ENCODE data around the gene RASGRP2.

Gene RASGRP2

DNA sequence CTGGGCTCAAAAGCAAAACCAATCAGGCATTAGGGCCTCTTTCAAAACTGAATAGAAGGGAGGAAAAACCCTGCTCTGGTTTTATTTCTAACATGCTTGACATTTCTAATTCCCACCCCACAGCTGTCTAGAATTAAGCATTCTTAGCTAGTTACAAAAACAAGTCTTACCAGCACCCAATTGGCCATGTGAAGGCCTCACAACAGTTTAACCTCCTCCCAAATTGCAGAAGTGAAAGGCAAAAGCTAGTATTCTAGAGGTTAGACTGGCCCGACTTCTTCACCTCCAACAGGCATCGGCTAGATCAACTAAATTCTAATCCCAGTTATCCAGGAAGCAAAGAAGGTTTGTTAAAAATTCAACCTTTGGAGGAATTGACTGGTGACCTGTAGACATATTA, 27.9 kb upstream of the RASGRP2 start:
- in situ Hi-C loops (cut with MboI; ENCODE audit: low sequenced_read_pairs) = no loop called here

DNA sequence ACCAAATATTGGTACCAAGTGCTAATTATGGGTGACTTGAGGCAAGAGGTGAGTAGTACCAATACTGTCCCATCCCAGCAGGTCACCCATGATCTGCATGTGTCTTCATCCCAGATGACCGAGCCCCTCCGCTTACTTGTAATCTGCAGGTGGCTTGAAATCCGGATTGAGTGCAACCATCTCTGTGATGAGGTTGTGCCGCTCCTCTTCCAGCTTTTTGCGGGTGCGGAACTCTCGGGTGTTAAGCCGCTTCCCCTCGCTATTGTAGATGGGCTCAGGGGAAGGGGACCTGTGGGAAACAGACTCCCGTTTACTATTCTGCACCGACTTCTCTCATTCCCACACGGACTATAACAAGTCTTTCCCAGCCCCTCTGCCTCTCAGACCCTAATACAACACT, 26.2 kb upstream of the RASGRP2 start:
- in situ Hi-C loops (cut with MboI; ENCODE audit: low sequenced_read_pairs) = no loop called here

DNA sequence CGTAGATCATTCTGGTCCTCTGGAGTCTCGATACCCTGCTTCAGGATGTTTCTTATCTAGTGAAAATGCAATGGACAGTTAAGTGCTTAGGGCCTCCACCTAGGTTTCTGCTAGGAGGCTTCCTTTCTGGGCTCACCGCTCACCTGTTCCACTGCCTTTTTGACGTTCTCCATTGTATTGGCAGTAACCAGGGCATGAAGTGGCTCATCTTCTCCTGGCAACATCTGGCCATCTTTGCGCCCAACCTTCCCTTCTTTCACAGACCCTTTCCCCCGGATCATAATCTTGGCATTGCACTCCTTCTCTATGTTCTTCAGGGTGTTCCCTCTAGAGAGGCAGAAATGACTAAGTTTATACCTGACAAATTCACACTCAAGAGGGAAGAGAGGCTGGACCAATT, 25.3 kb upstream of the RASGRP2 start:
- in situ Hi-C loops (cut with MboI; ENCODE audit: low sequenced_read_pairs) = no loop called here

DNA sequence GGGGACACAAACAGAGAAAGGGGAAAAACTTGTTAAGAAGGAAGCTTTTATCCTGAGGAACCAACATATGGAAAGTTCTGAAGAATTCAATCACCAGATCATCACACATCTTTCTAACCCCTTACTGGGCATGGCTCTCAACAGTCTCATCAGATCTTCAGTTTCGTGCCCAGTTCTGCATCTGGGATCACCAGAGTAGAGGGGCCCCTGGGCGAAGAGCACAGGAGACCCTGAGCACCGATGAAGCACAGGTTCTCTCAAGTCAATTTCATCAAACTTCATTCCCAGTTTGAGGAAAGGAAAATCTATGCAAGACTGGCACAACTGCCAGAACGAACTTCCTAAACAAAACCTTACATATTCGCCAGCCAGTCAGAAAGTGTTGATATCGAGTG, 24.4 kb upstream of the RASGRP2 start:
- in situ Hi-C loops (cut with MboI; ENCODE audit: low sequenced_read_pairs) = no loop called here

DNA sequence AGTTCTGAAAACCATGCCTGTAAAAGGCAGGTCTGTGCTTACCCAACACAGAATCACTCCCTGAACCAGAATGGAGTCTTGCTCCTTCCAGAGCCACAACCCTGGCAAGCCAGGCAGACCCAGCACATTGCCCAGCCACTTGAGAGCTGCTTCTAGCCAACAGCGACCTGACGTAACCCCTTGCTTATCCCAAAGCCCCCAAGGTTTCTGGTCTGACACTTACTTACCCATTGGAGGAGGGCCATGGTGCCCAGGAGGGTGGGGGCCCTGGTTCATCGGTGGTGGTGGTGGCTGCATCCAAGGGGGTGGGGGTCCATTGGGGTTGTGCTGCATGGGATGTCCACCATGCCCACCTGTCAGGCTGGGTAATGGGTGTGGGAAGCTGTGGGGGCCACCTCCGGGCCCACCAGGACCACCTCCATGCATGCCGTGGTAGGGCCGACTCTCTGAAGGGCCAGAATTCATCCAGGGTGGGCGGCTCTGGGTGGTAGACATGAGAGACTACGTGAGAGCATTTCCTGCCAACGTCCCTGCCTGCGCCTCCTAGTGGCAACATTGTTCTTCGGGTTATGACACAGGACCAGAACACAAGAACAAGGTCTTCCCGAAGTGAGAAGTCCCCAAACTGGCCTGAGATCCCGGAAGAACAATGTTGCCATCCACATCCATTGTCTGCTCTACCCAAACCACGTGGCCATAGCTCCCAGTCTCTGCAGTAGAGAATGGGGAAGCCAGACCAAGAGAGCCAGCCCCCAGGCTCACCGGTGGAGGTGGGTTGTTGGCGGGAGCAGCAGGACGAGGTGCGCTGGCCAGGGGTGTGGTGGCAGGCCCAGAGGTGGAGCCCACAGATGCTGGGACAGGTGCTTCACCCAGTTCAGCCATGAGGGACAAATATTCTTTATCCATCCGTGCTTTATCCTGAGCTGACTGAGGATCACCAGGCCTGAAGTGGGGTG, 23.7 kb upstream of the RASGRP2 start:
- in situ Hi-C loops (cut with MboI; ENCODE audit: low sequenced_read_pairs) = no loop called here

DNA sequence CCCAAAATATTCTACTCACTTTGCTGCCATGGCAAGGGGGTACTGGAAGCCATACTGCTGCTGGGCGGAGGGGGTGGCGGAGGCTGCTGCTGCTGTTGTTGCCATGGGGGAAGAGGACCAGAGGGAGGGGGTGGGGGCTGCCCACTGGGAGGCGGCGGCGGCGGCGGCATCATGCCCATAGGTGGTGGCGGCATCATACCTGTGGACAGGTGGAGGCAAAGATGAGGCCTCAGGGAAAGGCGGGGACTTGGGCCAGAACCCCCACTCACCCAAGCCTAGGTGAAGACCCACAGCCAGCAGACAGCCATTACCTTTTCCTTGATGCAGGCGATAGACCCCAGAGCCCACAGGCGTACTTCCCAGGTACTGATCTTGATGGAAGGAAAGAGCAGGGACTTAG, 22.9 kb upstream of the RASGRP2 start:
- in situ Hi-C loops (cut with MboI; ENCODE audit: low sequenced_read_pairs) = no loop called here

DNA sequence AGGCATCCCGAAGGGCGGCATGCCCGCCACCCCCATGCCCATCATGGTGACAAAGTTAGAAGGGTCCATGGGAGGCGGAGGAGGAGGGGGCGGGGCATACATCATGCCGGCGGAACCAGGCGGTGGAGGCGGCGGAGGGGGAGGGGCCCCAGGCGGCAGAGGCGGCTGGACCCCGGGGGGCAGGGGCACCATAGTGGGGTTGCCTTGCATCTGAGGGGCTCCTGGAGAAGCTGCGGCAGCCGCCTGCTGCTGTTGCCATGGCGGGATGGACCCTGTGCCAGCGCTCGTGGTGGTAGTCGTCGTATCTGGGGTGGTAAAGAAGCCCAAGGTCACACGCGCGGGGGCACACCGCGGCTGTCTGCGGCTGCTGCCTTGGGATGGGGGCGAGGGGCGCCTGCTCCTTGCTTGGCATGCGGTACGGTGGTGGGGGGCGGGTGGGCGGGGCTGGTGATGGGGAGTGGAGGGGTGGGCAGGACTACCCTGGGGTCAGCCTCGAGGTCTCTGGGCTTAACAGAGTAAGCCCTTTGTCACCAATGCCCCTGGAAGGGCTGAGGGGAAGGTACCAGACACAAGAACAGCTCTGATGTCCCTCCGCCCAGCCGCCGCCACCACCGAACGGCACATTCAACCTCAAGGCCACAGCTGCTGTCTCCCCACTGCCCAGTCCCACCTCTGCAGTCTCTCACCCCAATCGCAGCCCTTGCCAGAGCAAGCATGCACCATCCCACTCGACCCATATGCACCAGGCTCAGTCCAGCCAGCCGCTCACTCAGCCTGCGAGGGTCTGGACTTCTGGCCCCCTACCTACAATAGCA, 22.1 kb upstream of the RASGRP2 start:
- in situ Hi-C loops (cut with MboI; ENCODE audit: low sequenced_read_pairs) = no loop called here

DNA sequence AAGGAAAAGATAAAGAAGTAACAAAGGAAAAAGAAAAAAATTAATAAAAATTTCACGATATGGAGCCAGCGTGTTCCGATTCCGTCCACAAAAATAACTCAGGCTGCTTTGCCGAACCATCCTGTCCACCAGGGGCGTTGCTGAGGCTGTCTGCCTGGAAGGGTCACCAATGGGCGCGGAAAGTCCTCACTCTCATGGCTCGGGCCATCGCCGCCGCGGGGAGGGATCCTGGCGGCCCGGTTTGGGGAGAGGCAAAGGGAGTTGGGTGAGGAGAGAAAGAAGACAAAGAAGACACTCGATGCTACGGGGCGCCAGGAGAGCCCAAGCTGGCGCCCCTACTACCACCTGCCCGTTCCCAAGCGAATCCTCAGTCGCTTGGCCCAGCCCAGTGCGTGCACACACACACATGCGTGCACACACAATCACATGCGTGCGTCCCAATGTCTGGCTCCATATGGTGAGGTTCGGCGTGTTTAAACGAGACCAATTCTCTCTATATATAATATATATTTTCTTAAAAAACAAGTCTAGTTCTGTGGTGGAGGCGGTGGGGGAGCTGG, 21.4 kb upstream of the RASGRP2 start:
- in situ Hi-C loops (cut with MboI; ENCODE audit: low sequenced_read_pairs) = no loop called here

DNA sequence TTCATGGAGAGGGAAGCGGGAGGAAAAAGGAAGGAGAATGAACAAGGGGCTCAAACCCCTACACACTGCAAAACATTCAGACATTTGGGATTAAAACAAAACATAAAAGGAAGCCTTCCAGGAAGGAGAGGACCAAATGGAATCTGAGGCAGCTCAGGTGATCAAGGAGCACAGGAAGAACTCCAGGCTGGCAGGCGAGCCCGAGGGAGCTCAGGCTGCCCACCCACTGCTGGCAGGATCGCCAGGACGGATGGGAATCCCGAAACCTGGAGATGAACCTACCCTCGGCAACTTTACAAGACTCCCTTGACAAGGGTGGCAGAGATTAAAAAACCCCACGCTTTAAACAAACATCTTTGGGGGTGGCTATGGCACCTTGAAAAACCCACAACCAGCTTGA, 20.8 kb upstream of the RASGRP2 start:
- in situ Hi-C loops (cut with MboI; ENCODE audit: low sequenced_read_pairs) = no loop called here

DNA sequence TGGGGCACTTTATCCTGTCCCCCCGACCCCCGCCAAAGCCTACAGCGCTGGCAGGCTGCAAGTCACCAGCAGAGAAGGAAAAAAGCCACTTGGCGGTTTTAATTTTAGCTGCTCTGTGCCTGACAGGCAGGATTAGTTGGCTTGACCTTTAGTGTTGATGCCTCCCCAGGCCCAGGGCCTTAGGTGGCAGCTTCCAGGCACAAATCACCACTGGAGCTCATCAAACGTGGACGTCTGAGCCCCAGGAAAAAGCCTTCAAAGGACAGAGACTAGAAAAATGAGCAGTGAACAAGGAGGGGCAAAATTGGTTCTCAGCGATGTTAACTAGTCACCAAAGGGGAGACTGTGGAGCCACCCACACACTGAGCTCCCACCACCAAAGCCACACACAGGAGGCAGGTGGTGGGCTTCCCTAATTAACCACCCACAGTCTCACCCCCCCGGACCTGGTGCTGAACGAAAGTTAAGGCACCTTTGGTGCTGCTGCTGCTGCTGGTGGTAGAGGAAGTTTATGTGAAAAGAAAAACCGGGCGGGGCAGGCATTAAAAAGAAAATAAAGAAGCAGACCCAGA, 20.2 kb upstream of the RASGRP2 start:
- in situ Hi-C loops (cut with MboI; ENCODE audit: low sequenced_read_pairs) = no loop called here

DNA sequence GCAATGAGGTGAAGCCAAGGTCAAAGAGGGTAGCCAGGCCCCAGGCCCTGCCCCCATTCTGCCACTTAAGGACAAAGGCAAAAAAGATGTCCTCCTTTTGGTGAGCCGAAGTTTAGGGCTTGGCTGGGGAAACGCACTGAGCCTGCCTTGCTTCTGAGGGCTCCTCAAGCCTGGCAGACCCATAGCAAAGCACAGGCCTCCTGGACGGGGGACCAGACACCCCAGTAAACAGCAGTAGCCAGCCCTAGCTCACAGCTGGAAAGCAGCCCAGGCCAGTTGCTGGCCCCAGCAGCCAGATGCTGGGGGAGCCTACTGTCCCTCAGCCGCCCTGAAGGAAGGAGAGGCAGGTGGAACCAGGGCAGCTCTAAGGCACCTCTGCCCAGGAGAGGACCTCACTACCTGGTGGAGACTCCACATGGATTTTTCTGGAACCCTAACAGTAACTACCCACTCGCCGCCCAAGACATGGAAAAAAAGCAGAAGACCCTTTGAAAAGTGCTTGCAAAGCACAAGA, 19.6 kb upstream of the RASGRP2 start:
- in situ Hi-C loops (cut with MboI; ENCODE audit: low sequenced_read_pairs) = no loop called here

DNA sequence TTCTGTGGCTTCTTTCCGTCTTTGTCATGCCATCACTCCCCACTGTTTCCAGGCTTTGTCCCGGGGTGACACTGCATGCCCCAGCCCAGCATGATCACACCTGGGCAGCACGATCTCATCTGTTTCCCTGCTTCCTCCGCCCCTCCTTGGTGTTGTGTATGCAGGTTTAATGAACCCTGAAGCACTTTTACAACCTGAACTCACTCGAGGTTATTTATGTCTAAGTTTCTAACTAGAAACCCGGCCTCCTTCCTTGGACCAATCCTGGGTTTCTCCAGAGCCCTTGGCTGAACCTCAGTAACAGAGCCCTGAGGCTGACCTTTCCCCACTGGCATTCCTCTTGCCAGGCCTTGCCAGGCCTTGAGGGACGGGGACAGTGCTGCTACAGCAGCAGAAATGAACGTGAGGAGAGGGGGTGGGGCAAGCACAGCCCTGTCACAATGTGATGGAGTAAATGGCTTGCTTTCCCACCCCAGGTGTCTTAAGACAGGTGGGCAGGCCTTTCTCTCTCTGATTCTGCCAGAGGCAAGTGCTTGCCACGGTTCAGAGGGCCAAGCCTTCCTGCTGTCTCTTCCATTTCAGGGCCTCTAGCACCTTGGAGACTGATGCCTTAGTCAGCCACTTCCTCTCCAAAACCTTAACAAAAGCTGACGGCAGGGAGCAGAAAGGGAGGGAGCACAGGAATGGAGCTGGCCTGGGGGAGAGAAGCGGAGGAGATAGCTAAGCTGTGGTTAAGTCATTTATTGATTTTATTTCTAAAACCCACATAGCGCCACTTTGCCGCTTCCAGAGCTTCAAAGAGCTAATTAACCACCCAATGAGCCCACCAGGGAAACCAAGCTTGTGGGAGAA, 19.0 kb upstream of the RASGRP2 start:
- in situ Hi-C loops (cut with MboI; ENCODE audit: low sequenced_read_pairs) = no loop called here

DNA sequence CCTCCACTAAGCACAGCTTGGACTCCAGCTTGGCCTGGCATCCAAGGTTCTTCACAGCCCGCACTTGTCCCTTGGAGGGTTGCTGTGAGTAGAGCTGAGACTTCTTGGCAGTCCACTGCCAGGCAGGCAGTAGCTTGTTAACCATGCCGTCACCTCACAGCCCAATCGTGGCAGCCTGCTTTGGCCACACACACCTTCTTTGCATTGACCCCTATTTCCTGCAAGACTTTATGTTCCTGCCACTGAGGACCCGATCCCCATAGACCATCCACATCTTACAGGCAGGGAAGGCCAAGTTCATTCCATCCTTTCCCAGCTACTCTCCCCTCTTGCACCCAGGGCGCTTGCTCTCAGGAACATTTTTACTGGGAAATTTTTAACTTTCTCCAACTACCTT, 18.3 kb upstream of the RASGRP2 start:
- in situ Hi-C loops (cut with MboI; ENCODE audit: low sequenced_read_pairs) = no loop called here

DNA sequence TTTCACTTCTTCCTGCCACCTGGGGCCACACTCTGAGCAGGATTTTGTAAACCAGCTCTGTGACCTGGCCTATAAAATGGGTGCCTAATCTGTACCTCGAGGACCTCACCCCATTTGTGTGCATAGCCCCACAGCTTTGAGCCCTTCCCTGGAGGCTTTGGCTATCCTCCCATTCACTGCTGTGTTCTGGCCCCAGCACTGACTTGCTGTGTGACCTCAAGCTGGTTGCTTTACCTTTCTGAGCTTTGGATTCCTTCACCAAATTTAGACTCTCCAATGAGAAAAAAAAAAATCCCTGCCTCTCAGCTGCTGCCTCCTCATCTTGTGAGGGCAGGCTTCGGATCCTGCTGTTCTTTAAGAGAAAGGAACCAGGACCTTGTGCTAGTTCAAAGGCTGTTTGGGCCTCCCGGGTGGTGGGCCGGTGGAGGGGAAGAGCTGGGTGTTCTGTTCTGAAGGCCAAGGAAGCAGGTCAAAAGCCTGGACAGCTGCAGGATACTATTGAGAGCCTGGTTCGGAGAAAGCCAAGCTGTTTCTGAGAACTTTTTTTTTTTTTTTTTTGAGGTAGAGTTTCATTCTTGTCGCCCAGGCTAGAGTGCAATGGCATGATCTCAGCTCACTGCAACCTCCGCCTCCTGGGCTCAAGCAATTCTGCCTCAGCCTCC, 16.9 kb upstream of the RASGRP2 start:
- in situ Hi-C loops (cut with MboI; ENCODE audit: low sequenced_read_pairs) = no loop called here

DNA sequence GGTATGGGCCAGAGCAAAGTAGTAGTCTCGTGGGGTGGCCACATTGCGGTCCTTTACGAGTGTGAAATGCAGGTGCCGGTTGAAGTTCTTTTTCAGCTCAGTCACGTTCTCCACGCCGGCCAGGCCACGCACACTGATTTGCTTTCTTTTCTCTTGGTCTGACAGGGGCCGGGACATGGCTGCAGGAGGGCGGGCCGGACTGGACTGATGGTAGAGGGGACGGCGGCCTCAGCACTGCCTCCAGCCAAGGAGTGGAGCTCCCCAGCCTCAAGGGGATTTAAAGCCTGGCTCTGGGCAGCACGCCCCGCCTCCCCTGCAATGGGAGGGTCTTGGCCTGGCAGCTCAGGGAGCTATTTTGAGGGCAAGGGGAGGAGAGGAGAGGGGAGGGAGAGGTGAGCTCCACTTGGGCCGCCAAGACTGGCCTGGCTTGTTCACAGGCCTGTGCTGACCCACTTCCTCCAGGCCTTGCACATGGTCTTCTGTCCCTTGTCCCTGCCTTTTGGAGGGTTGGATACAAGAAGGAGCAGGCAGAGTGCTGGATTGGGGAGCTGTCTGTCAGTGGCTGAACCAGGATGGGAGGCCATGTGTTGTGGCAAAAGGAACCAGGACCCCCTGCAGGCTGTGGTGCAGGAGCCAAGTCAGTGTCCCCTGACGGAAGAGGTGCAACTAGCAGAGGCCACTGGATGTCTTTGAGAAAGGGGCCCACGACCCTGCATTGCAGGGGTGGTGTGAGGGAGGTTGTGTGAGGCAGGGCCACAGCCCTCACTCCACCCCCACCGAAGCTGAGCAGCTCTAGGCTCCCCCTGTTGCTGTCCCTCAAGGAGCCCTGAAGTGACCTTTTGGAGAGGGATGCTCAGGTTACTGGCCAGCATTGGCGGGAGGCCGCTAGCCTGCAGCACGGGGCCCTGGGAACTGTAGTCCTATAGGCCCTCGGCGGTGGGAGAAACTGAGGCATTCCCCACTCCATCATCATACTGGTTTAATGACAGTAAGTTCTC, 16.1 kb upstream of the RASGRP2 start, which contains the start of gene PYGM:
Gene PYGM, minus strand, starts transcription at position 253 of the 998 bp plus-strand sequence. Its CDS starts 76 bp downstream, at position 177.
- in situ Hi-C loops (cut with MboI; ENCODE audit: low sequenced_read_pairs) = no loop called here

DNA sequence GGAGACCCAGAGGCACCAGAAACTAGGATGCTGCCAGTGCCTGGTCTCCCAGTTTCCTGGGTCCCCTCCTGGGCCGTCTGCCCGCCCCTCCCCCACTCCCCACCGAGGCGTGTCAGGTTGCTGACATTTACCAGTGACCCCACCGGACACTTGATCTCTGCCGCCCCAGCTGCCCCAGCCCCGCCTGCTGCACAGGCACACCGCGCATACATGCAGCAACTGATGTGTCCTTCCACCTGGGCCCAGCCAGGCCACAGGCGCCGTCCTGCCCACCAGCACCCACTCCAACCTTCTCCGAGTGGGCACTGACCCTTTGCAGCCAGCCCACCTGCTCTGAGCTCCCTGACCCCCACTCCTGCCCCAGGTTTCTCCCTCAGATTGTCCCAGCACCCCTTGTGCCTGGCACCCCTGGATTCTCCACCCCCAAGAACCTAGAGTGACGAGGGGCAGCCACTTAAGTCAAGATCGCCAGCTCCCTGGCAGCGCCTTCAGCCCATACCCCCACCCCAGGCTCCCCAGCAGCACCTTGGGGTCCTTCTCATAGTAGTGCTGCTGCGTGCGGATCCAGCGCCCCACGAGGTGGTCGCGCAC, 15.3 kb upstream of the RASGRP2 start:
- in situ Hi-C loops (cut with MboI; ENCODE audit: low sequenced_read_pairs) = no loop called here

DNA sequence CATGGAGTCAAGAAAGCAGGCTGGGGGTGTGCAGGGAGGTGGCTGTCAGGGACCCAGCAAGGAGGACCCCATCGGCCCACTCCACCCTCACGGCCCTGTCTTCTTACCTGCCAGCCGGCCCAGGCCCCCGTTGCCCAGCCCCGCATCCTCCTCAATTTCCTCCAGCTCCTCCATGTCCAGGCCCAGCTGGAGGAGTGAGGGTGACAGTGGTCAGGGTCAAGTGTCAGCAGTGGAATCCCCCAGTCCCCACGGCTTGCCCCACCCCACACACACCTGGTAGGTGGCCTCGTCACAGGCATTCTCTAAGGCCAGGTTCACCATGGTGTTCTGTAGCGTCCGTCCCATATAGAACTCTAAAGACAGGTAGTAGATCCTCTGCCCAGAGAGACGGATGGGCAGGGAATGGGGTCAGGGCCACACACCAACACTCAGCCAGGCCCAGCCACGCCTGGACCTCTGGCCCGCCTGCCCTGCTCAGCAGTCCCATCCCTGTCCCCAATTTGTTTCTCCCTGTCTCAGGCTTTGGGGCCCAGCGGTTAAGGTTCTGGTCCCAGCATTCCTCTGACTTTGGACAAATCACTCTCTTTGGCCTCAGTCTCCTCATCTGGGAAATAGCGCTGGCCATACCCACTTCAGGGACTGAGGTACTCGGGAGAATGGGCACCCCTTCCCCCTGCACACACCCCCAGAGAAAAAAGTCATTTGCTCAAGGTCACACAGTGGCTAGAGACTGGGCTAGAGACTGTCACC, 14.6 kb upstream of the RASGRP2 start:
- in situ Hi-C loops (cut with MboI; ENCODE audit: low sequenced_read_pairs) = no loop called here
